HepG2 (cell line): Measurements from ENCODE around the gene MAPK10. TPM values are rescaled to one million over a fixed set of nuclear protein-coding genes. Genes with fewer than 3 reads are reported as not detected.

Source experiments
- ATAC-seq: fragments of 200-7000 bp; cut with Tn5 transposase; 3 replicates; pipeline ENCODE4 v1.9.1; 2020; ENCODE audit warnings: mild to moderate bottlenecking, moderate library complexity
- BruUV-seq: library from RNA; stranded (reverse); fragments of 400-500 nt; replicated peaks from 2 replicates; lab custom pipeline; 2021; lab: Mats Ljungman, UMichigan
- CTCF ChIA-PET: fragments of 300-600 bp; formaldehyde crosslinking; extraction: SDS; loops from one replicate; lab custom pipeline; 2021; ENCODE audit warnings: low total read pairs, inconsistent platforms, low intra/inter-chr PET ratio; lab: Yijun Ruan, JAX
- POLR2A ChIA-PET: fragments of 350-600 bp; sonication (Branson Sonifier 250); formaldehyde crosslinking; loops from one replicate; lab custom pipeline; 2020; ENCODE audit warnings: antibody characterized with exemption, inconsistent platforms; lab: Yijun Ruan, JAX
- DNase-seq: peaks from one replicate; pipeline ENCODE4 v3.0.0-alpha.2; 2015; ENCODE audit warnings: low spot score
- FAIRE-seq: peaks from 3 replicates; lab custom pipeline; 2011; peaks lifted over from hg19 to GRCh38; lab: Jason Lieb, UNC
- H2AFZ ChIP-seq: one replicate; pipeline ENCODE4 v1.6.1; 2011; ENCODE audit warnings: low read length, inconsistent platforms
- H3K27ac ChIP-seq: fragments of 300-600 bp; 3 replicates; pipeline ENCODE4 v1.8.0; 2011; ENCODE audit warnings: mixed run types, mild to moderate bottlenecking, mixed read lengths, low read length, inconsistent platforms; ENCODE audit not compliant: insufficient read depth; ENCODE audit errors: extremely low read length
- H3K27me3 ChIP-seq, 2 experiments: fragments of 200-600 bp in 1 of 2; 2 replicates in 1 of 2; 3 replicates in 1 of 2; pipeline versions ENCODE4 v1.6.0 to v1.8.0; 2011; ENCODE audit warnings: low read length in 2 of 2, mild to moderate bottlenecking in 2 of 2, moderate library complexity in 2 of 2, inconsistent platforms in 1 of 2; ENCODE audit not compliant: insufficient read depth in 2 of 2, control insufficient read depth in 1 of 2
- H3K36me3 ChIP-seq, 2 experiments: fragments of 200-600 bp in 1 of 2; replicated peaks in 1 of 2; 2 replicates in 1 of 2; 3 replicates in 1 of 2; pipeline versions ENCODE4 v1.5.1 to v1.8.0; 2011; ENCODE audit warnings: low read length in 2 of 2, inconsistent platforms in 1 of 2; ENCODE audit not compliant: insufficient read depth in 2 of 2, control insufficient read depth in 1 of 2
- H3K4me1 ChIP-seq: 2 replicates; pipeline ENCODE4 v1.5.1; 2012; ENCODE audit warnings: low read length, inconsistent platforms; ENCODE audit not compliant: insufficient read depth
- H3K4me2 ChIP-seq: 2 replicates; pipeline ENCODE4 v1.6.0; 2011; ENCODE audit warnings: low read depth, low read length, inconsistent platforms
- H3K4me3 ChIP-seq, 3 experiments: fragments of 200-600 bp in 1 of 3; sonication (generic), shearing (Covaris generic) in 1 of 3; replicated peaks in 1 of 3; 2 replicates each; pipeline ENCODE4 v1.5.1; 2011 to 2016; ENCODE audit warnings: low read length in 3 of 3, inconsistent platforms in 2 of 3, low read depth in 2 of 3, mild to moderate bottlenecking in 2 of 3, control low read depth in 1 of 3, mixed read lengths in 1 of 3; ENCODE audit not compliant: insufficient read depth in 1 of 3
- H3K79me2 ChIP-seq: one replicate; pipeline ENCODE4 v1.6.1; 2011; ENCODE audit warnings: low read length, inconsistent platforms; ENCODE audit not compliant: insufficient read depth
- H3K9ac ChIP-seq: 2 replicates; pipeline ENCODE4 v1.6.0; 2011; ENCODE audit warnings: mild to moderate bottlenecking, low read depth, low read length, inconsistent platforms; ENCODE audit not compliant: insufficient read depth
- H3K9me3 ChIP-seq: 2 replicates; pipeline ENCODE4 v1.5.1; 2012; ENCODE audit warnings: mild to moderate bottlenecking, low read length
- H4K20me1 ChIP-seq: 2 replicates; pipeline ENCODE4 v1.6.0; 2011; ENCODE audit warnings: inconsistent platforms, mild to moderate bottlenecking, low read length, moderate library complexity; ENCODE audit not compliant: insufficient read depth
- EHMT2 ChIP-seq: fragments of 200-600 bp; sonication (generic); IDR thresholded peaks from 2 replicates; pipeline ENCODE4 v1.7.0; 2017; ENCODE audit warnings: antibody characterized with exemption, low read depth, low read length, borderline replicate concordance
- EZH2 ChIP-seq: conservative IDR thresholded peaks from 2 replicates; pipeline ENCODE4 v1.6.1; 2012; ENCODE audit warnings: mild to moderate bottlenecking, low read depth, low read length, moderate library complexity
- GLI4 ChIP-seq: sonication (generic); formaldehyde crosslinking; IDR thresholded peaks from 2 replicates; pipeline ENCODE4 v1.5.1; 2020; ENCODE audit warnings: missing genetic modification reagents, mild to moderate bottlenecking, moderate library complexity, borderline replicate concordance
- HNF4G ChIP-seq, 2 experiments: sonication (generic) in 1 of 2; formaldehyde crosslinking in 1 of 2; IDR thresholded peaks; 2 replicates each; pipeline versions ENCODE4 v1.4.0 to v1.6.1; 2011 to 2020; ENCODE audit warnings: borderline replicate concordance in 2 of 2, low read depth in 2 of 2, mild to moderate bottlenecking in 2 of 2, low read length in 1 of 2, missing genetic modification reagents in 1 of 2, moderate library complexity in 1 of 2
- KLF12 ChIP-seq: sonication (generic); formaldehyde crosslinking; IDR thresholded peaks from 2 replicates; pipeline ENCODE4 v1.4.0; 2020; ENCODE audit warnings: missing genetic modification reagents, borderline replicate concordance
- SP1 ChIP-seq, 2 experiments: fragments of 450-650 bp in 1 of 2; sonication (generic) in 1 of 2; formaldehyde crosslinking in 1 of 2; IDR thresholded peaks; 2 replicates each; pipeline versions ENCODE4 v1.4.0 to v1.6.1; 2016 to 2020; ENCODE audit warnings: missing genetic modification reagents in 1 of 2
- ZNF33A ChIP-seq: sonication (generic); formaldehyde crosslinking; IDR thresholded peaks from 2 replicates; pipeline ENCODE4 v1.5.1; 2020; ENCODE audit warnings: missing genetic modification reagents, mild to moderate bottlenecking, moderate library complexity, borderline replicate concordance
- WGBS: methylation state at CpG from one replicate; pipeline ENCODE4 v1.1.6; 2017; ENCODE audit warnings: low lambda C conversion rate; 5-methylcytosine and 5-hydroxymethylcytosine counted together
- in situ Hi-C: cut with HindIII; loops from 2 replicates; pipeline ENCODE4 v1.10.0; 2017; ENCODE audit warnings: low pct_unique_long_range_greater_than_20kb; ENCODE audit not compliant: extremely low pct_ligation_motif_present
- intact Hi-C: fragments of 100-400 bp; cut with micrococcal nuclease; formaldehyde crosslinking; loops from one replicate; pipeline ENCODE4 v1.10.0; 2022; ENCODE audit not compliant: unreplicated experiment
- polyA plus RNA-seq, 8 experiments: library from polyadenylated mRNA; depleted of rRNA in 3 of 8; stranded (reverse) in 7 of 8; unstranded in 1 of 8; fragments of >200 nt; fragmentation: Illumina TruSeq in 4 of 8; extraction: Trizol in 4 of 8; gene quantifications; 2 replicates each; pipeline versions ENCODE4 v1.2.1 to v1.2.3, GENCODE V29; 2011 to 2016; ENCODE audit warnings: low read depth in 4 of 8, missing spikeins in 1 of 8, mixed read lengths in 1 of 8; ENCODE audit not compliant: insufficient read depth in 1 of 8
- total RNA-seq, 5 experiments: library from RNA; depleted of rRNA; stranded (reverse); fragments of >200 nt; fragmentation: Illumina TruSeq; extraction: Trizol; gene quantifications; 2 replicates each; pipeline ENCODE4 v1.2.3, GENCODE V29; 2016; ENCODE audit warnings: low read depth in 1 of 5
- TF ChIP-seq, protein P1 (sequence below): sonication (generic); formaldehyde crosslinking; IDR thresholded peaks from 2 replicates; pipeline ENCODE4 v1.9.0; 2021; ENCODE audit warnings: missing genetic modification reagents, mild to moderate bottlenecking, borderline replicate concordance

MAPK10 gene
- total and polyA plus RNA-seq, 2 of the 13 experiments (the other 11 are each of a cell fraction or from before 2014, with no cell fraction given), result not detected

DNA sequence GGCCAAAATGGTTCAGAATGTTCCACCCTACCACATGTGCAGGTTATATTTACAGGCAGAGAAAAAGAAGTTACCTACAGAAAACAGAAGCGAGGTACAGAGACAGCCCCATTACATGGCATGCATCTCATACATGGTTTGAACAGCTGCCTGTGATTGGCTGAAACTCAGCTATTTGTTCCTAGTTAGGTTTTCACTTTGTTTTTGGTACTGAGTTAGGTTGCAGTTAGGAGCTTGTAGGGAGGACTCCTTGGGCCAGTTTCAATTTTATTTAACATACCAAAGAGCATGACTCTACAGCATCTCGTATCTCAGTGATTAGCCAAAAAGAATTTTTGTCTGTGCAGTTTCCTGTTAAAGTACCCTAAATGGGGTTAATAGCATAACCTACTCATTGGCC lies 392.0 kb downstream of the MAPK10 start:
- in situ Hi-C loops, result loop anchor here (5.0 kb wide), 1 partner anchor 171 kb away; no protein-coding TSS in a partner anchor
- no peaks in the 10 kb centered on the region for H3K27me3 ChIP-seq
- ChIA-PET POLR2A (no interaction called here), CTCF (interaction anchor here (3.8 kb wide), 1 partner anchor 172 kb away, joined by 17 read pairs; no protein-coding TSS in a partner anchor)
- BruUV-seq, result no TSS peak
- intact Hi-C loops, result loop anchor here (10.0 kb wide), 1 partner anchor 143 kb away; no protein-coding TSS in a partner anchor
- 9% methylated on average over 2 of the region's 2 CpGs for WGBS
- no peaks in the 10 kb centered on the region for H3K4me1 ChIP-seq
- no peak for FAIRE-seq
- no peak overlapping the region for H3K9ac ChIP-seq
- H2AFZ ChIP-seq, result no peak overlapping the region
- H3K4me3 ChIP-seq, result no peak overlapping the region
- DNase-seq, result no peak
- H3K79me2 ChIP-seq, result no peaks in the 10 kb centered on the region
- no peak overlapping the region for H3K4me2 ChIP-seq
- H3K27ac ChIP-seq, result no peak overlapping the region
- TF ChIP-seq GLI4 (CRISPR knock-in tag) (no peak), HNF4G (IDR thresholded peaks at IDR 0.05; ENCODE audit: borderline replicate concordance, low read depth, low read length) (no peak), HNF4G (CRISPR knock-in tag; IDR thresholded peaks at IDR 0.05; ENCODE audit: borderline replicate concordance, low read depth) (no peak), ZNF33A (CRISPR knock-in tag) (no peak), EHMT2 (no peak), KLF12 (CRISPR knock-in tag) (no peak), EZH2 (no peak), SP1 (IDR thresholded peaks at IDR 0.05) (no peak), SP1 (CRISPR knock-in tag; IDR thresholded peaks at IDR 0.05) (no peak)
- TF ChIP-seq, protein P1, sequence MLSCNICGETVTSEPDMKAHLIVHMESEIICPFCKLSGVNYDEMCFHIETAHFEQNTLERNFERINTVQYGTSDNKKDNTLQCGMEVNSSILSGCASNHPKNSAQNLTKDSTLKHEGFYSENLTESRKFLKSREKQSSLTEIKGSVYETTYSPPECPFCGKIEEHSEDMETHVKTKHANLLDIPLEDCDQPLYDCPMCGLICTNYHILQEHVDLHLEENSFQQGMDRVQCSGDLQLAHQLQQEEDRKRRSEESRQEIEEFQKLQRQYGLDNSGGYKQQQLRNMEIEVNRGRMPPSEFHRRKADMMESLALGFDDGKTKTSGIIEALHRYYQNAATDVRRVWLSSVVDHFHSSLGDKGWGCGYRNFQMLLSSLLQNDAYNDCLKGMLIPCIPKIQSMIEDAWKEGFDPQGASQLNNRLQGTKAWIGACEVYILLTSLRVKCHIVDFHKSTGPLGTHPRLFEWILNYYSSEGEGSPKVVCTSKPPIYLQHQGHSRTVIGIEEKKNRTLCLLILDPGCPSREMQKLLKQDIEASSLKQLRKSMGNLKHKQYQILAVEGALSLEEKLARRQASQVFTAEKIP, result no peak
- TF ChIP-seq, all 625 proteins: peak for 0
- no peaks in the 10 kb centered on the region for H3K36me3 ChIP-seq
- H4K20me1 ChIP-seq, result no peaks in the 10 kb centered on the region
- no peaks in the 10 kb centered on the region for H3K9me3 ChIP-seq
- ATAC-seq, result no peak
